ENCODE data around the gene HMGN3. TPM values are rescaled to one million over a fixed set of nuclear protein-coding genes. Genes with fewer than 3 reads are reported as not detected.

Gene HMGN3
- total and polyA plus RNA-seq, 10 donors: 38.3 to 115 (median 57.9) TPM

DNA sequence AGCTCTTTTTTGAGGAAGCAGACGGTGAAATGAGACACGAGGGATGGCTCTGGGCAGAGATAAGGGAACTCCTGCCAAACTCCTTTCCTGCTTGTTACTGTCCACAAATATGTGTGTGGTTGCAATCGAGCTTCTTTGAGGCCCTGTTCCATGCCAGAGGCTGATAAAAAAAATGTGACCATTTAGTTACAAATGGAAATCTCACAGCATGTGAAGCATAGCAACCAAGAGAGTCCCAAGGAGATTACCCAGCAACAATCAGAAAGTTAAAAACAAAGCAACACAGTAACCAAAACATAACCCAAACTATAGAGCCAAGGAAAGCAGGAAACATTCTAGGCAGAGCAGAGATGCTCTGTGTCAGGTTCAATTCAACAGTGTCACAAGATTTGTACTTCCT, 35.4 kb upstream of the HMGN3 start:
- no peak overlapping the region for H3K27ac ChIP-seq
- WGBS, 5 donors: 8 to 14% (median 10%) methylated on average over 3 of the region's 3 CpGs

GRCh38 chr6:79267128-79267527, 32.6 kb upstream of the HMGN3 start:
- H3K36me3 ChIP-seq: no peaks in the 10 kb centered on the region
- H3K9me3 ChIP-seq: no peaks in the 10 kb centered on the region
- H3K4me1 ChIP-seq: no peaks in the 10 kb centered on the region
- WGBS, 5 donors: 85 to 95% (median 88%) methylated on average over 1 of the region's 1 CpG
- H3K27me3 ChIP-seq (replicated peaks in 1 of 7): no peaks in the 10 kb centered on the region
- no peak overlapping the region for H3K27ac ChIP-seq
- DNase-seq: no peak
- intact Hi-C loops (cut with DNase I; ENCODE audit: low total_unique reads): no loop called here
- H3K4me3 ChIP-seq: no peak overlapping the region
- TF ChIP-seq, protein P1, sequence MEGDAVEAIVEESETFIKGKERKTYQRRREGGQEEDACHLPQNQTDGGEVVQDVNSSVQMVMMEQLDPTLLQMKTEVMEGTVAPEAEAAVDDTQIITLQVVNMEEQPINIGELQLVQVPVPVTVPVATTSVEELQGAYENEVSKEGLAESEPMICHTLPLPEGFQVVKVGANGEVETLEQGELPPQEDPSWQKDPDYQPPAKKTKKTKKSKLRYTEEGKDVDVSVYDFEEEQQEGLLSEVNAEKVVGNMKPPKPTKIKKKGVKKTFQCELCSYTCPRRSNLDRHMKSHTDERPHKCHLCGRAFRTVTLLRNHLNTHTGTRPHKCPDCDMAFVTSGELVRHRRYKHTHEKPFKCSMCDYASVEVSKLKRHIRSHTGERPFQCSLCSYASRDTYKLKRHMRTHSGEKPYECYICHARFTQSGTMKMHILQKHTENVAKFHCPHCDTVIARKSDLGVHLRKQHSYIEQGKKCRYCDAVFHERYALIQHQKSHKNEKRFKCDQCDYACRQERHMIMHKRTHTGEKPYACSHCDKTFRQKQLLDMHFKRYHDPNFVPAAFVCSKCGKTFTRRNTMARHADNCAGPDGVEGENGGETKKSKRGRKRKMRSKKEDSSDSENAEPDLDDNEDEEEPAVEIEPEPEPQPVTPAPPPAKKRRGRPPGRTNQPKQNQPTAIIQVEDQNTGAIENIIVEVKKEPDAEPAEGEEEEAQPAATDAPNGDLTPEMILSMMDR (IDR thresholded peaks at IDR 0.05 in 8 of 11, conservative IDR thresholded peaks at IDR 0.05 in 3 of 11): no peak
- no peak for TF ChIP-seq POLR2A (IDR thresholded peaks at IDR 0.05)
- TF ChIP-seq POLR2AphosphoS5 (IDR thresholded peaks at IDR 0.05): no peak

More for the DNA sequence above, 35.4 kb upstream of the HMGN3 start:
- no peaks in the 10 kb centered on the region for H3K36me3 ChIP-seq
- no peaks in the 10 kb centered on the region for H3K9me3 ChIP-seq
- intact Hi-C loops (cut with DNase I; ENCODE audit: low total_unique reads): no loop called here
- TF ChIP-seq POLR2A (IDR thresholded peaks at IDR 0.05) (no peak), POLR2AphosphoS5 (IDR thresholded peaks at IDR 0.05) (no peak)
- TF ChIP-seq, protein P1 (IDR thresholded peaks at IDR 0.05 in 8 of 11, conservative IDR thresholded peaks at IDR 0.05 in 3 of 11): no peak
- H3K4me3 ChIP-seq: no peak overlapping the region
- H3K27me3 ChIP-seq (replicated peaks in 1 of 7): no peaks in the 10 kb centered on the region
- no peak for DNase-seq
- no peaks in the 10 kb centered on the region for H3K4me1 ChIP-seq

DNA sequence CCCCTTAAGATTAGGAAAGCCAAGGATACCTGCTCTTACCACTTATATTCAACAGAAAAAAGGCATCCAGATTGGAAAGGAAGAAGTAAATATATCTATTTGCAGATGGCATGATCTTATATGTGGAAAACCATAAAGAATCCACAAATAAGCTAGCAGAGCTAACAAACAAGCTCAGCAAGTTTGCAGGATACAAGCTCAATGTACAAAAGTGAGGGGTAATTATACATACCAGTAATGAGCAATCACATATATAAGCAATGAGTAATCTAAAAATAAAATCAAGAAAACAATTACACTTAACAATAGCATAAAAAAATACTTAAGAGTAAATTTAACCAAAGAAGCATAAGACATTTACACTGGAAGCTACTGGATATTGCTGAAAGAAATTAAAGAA, 31.6 kb upstream of the HMGN3 start:
- intact Hi-C loops (cut with DNase I; ENCODE audit: low total_unique reads): no loop called here
- DNase-seq: no peak
- TF ChIP-seq POLR2AphosphoS5 (IDR thresholded peaks at IDR 0.05): no peak
- no peak for TF ChIP-seq POLR2A (IDR thresholded peaks at IDR 0.05)
- TF ChIP-seq, protein P1 (IDR thresholded peaks at IDR 0.05 in 8 of 11, conservative IDR thresholded peaks at IDR 0.05 in 3 of 11): no peak

GRCh38 chr6:79263359-79263758, 28.9 kb upstream of the HMGN3 start:
- Histone ChIP-seq H3K9me3 (peaks cover 0 to 16% (median 4%) of the 10 kb centered on the region in 8 donors), H3K27ac (no peak overlapping the region), H3K36me3 (no peaks in the 10 kb centered on the region), H3K4me3 (no peak overlapping the region), H3K4me1 (no peaks in the 10 kb centered on the region), H3K27me3 (replicated peaks in 1 of 7) (no peaks in the 10 kb centered on the region)
- intact Hi-C loops (cut with DNase I; ENCODE audit: low total_unique reads): no loop called here
- DNase-seq: no peak
- TF ChIP-seq POLR2AphosphoS5 (IDR thresholded peaks at IDR 0.05): no peak
- TF ChIP-seq, protein P1 (IDR thresholded peaks at IDR 0.05 in 8 of 11, conservative IDR thresholded peaks at IDR 0.05 in 3 of 11): no peak
- TF ChIP-seq POLR2A (IDR thresholded peaks at IDR 0.05): no peak

More for the DNA sequence above, 31.6 kb upstream of the HMGN3 start:
- Histone ChIP-seq H3K36me3 (no peaks in the 10 kb centered on the region), H3K9me3 (no peaks in the 10 kb centered on the region), H3K27me3 (replicated peaks in 1 of 7) (no peaks in the 10 kb centered on the region), H3K27ac (no peak overlapping the region), H3K4me1 (no peaks in the 10 kb centered on the region), H3K4me3 (no peak overlapping the region)

Measured in spleen (tissue), 11 donors.